Spleen (tissue), 7 donors: ENCODE measurements around the gene TRIM29.

ENCODE experiments used
- POLR2AphosphoS5 ChIP-seq, 3 donors: sonication (generic); formaldehyde crosslinking; IDR thresholded peaks; one replicate each; pipeline ENCODE4 v1.5.1; 2017; ENCODE audit warnings: antibody characterized with exemption in 3 of 3
- TF ChIP-seq, protein P1 (sequence below), 11 experiments: fragments of 200-600 bp in 7 of 11; fragments of 450-650 bp in 4 of 11; sonication (generic) in 4 of 11; IDR thresholded peaks in 8 of 11; conservative IDR thresholded peaks in 3 of 11; 1 replicate in 7 of 11; 2 replicates in 4 of 11; pipeline versions ENCODE4 v1.4.0 to v1.8.0; 2016 to 2021; ENCODE audit warnings: antibody characterized with exemption in 11 of 11, inconsistent platforms in 4 of 11, mild to moderate bottlenecking in 1 of 11
- donor health status: DM: no; HTN: no; CAD: no; lungs with moderate emphysema.
- donor health status: DM: no; HTN: no; CAD: no.
- donor health status: DM: no; HTN: no; CAD: no.

DNA sequence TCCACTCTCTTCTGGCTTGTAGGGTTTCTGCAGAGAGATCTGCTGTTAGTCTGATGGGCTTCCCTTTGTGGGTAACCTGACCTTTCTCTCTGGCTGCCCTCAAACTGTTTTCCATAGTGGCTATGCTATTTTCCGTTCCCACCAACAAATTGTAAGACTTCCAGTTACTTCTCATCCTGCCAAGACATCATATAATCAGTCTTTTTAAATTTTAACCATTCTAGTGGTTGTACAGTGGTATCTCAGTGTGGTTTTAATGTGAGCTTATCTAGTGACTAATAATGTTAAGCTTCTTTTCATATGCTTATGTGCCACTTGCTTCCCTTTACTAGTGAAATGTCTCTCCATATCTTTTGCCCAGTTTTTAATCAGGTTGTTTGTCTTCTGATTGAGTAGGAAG, 13.6 kb upstream of the TRIM29 start:
- TF ChIP-seq POLR2AphosphoS5 (IDR thresholded peaks at IDR 0.05) = no peak
- TF ChIP-seq, protein P1, sequence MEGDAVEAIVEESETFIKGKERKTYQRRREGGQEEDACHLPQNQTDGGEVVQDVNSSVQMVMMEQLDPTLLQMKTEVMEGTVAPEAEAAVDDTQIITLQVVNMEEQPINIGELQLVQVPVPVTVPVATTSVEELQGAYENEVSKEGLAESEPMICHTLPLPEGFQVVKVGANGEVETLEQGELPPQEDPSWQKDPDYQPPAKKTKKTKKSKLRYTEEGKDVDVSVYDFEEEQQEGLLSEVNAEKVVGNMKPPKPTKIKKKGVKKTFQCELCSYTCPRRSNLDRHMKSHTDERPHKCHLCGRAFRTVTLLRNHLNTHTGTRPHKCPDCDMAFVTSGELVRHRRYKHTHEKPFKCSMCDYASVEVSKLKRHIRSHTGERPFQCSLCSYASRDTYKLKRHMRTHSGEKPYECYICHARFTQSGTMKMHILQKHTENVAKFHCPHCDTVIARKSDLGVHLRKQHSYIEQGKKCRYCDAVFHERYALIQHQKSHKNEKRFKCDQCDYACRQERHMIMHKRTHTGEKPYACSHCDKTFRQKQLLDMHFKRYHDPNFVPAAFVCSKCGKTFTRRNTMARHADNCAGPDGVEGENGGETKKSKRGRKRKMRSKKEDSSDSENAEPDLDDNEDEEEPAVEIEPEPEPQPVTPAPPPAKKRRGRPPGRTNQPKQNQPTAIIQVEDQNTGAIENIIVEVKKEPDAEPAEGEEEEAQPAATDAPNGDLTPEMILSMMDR (IDR thresholded peaks at IDR 0.05 in 8 of 11, conservative IDR thresholded peaks at IDR 0.05 in 3 of 11) = no peak
